ENCODE data around the gene HOXA13. TPM values are rescaled to one million over a fixed set of nuclear protein-coding genes. Genes with fewer than 3 reads are reported as not detected.

HOXA13 gene
- total RNA-seq, 1 donor from 2014 or later: not detected

GRCh38 chr7:27240015-27240731 lies 40.3 kb upstream of the HOXA13 start:
- TF ChIP-seq CTCF (IDR thresholded peaks at IDR 0.05): no peak
- Mint-ChIP-seq H3K36me3 (ENCODE audit: low read depth) (peaks cover 2% of the 10 kb centered on the region), H3K4me1 (ENCODE audit: low read depth) (peaks cover 26% of the 10 kb centered on the region), H3K27ac (ENCODE audit: unreplicated experiment) (no peak overlapping the region), H3K9me3 (ENCODE audit: low read depth) (no peaks in the 10 kb centered on the region), H3K27me3 (ENCODE audit: low read depth) (peaks cover 83% of the 10 kb centered on the region), H3K4me3 (ENCODE audit: unreplicated experiment) (no peak overlapping the region)
- no peak for DNase-seq (ENCODE audit: low spot score)

- Mint-ChIP-seq H3K9me3 (ENCODE audit: low read depth) (no peaks in the 10 kb centered on the region), H3K4me3 (ENCODE audit: unreplicated experiment) (no peak overlapping the region), H3K36me3 (ENCODE audit: low read depth) (peaks cover 2% of the 10 kb centered on the region), H3K27me3 (ENCODE audit: low read depth) (peaks cover 81% of the 10 kb centered on the region), H3K4me1 (ENCODE audit: low read depth) (peaks cover 26% of the 10 kb centered on the region), H3K27ac (ENCODE audit: unreplicated experiment) (no peak overlapping the region)
- no peak for TF ChIP-seq CTCF (IDR thresholded peaks at IDR 0.05)
- DNase-seq (ENCODE audit: low spot score): no peak
These were observed 39.6 kb upstream of the HOXA13 start for GRCh38 chr7:27239387-27240014.

GRCh38 chr7:27238979-27239386 lies 39.1 kb upstream of the HOXA13 start:
- no peak for TF ChIP-seq CTCF (IDR thresholded peaks at IDR 0.05)
- peak overlapping the region; percentile 19 for H3K4me3 Mint-ChIP-seq (ENCODE audit: unreplicated experiment)
- DNase-seq (ENCODE audit: low spot score): no peak
- peaks cover 1% of the 10 kb centered on the region for H3K36me3 Mint-ChIP-seq (ENCODE audit: low read depth)
- no peak overlapping the region for H3K27ac Mint-ChIP-seq (ENCODE audit: unreplicated experiment)
- peaks cover 26% of the 10 kb centered on the region for H3K4me1 Mint-ChIP-seq (ENCODE audit: low read depth)
- H3K9me3 Mint-ChIP-seq (ENCODE audit: low read depth): no peaks in the 10 kb centered on the region
- peaks cover 83% of the 10 kb centered on the region for H3K27me3 Mint-ChIP-seq (ENCODE audit: low read depth)

- TF ChIP-seq CTCF (IDR thresholded peaks at IDR 0.05): no peak
These were observed 37.9 kb upstream of the HOXA13 start for GRCh38 chr7:27237735-27238334.

More at GRCh38 chr7:27237735-27238334, 37.9 kb upstream of the HOXA13 start:
- no peak for DNase-seq (ENCODE audit: low spot score)
- Mint-ChIP-seq H3K4me3 (ENCODE audit: unreplicated experiment) (no peak overlapping the region), H3K27me3 (ENCODE audit: low read depth) (peaks cover 84% of the 10 kb centered on the region), H3K4me1 (ENCODE audit: low read depth) (peaks cover 21% of the 10 kb centered on the region), H3K27ac (ENCODE audit: unreplicated experiment) (no peak overlapping the region), H3K9me3 (ENCODE audit: low read depth) (no peaks in the 10 kb centered on the region), H3K36me3 (ENCODE audit: low read depth) (peaks cover 1% of the 10 kb centered on the region)
